Measurements from ENCODE around the gene SHC3.
"Not testable (repeated sequence)": the region's sequence is repeated elsewhere in the genome, so short reads cannot be mapped to it uniquely, and the experiment has no call there.

DNA sequence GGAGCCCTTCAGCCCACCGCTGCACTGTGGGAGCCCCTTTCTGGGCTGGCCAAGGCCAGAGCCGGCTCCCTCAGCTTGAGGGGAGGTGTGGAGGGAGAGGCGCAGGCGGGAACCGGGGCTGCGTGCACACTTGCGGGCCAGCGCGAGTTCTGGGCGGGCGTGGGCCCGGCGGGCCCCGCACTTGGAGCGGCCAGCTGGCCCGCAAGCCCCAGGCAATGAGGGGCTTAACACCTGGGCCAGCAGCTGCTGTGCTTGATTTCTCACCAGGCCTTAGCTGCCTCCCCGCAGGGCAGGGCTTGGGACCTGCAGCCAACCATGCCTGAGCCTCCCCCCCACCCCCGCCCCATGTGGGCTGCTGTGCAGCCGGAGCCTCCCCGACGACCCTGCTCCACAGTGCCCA is 30.7 kb upstream of the SHC3 start:
- TF ChIP-seq, protein P1, sequence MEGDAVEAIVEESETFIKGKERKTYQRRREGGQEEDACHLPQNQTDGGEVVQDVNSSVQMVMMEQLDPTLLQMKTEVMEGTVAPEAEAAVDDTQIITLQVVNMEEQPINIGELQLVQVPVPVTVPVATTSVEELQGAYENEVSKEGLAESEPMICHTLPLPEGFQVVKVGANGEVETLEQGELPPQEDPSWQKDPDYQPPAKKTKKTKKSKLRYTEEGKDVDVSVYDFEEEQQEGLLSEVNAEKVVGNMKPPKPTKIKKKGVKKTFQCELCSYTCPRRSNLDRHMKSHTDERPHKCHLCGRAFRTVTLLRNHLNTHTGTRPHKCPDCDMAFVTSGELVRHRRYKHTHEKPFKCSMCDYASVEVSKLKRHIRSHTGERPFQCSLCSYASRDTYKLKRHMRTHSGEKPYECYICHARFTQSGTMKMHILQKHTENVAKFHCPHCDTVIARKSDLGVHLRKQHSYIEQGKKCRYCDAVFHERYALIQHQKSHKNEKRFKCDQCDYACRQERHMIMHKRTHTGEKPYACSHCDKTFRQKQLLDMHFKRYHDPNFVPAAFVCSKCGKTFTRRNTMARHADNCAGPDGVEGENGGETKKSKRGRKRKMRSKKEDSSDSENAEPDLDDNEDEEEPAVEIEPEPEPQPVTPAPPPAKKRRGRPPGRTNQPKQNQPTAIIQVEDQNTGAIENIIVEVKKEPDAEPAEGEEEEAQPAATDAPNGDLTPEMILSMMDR (IDR thresholded peaks at IDR 0.05): not testable (repeated sequence)
- not testable (repeated sequence) for TF ChIP-seq POLR2A (IDR thresholded peaks at IDR 0.05)

All from body of pancreas (tissue), 4 donors.